Esophagus muscularis mucosa (tissue), 4 donors: ENCODE data around the gene ZCCHC17.

Experiments used
- CTCF ChIP-seq, 3 experiments: fragments of 200-600 bp in 2 of 3; fragments of 450-650 bp in 1 of 3; sonication (generic) in 2 of 3; IDR thresholded peaks; one replicate each; pipeline ENCODE4 v1.5.1; 2017 to 2019; ENCODE audit warnings: antibody characterized with exemption in 3 of 3, mild to moderate bottlenecking in 2 of 3, moderate library complexity in 1 of 3
- EP300 ChIP-seq: sonication (generic); formaldehyde crosslinking; IDR thresholded peaks from one replicate; pipeline ENCODE4 v1.6.1; 2017; ENCODE audit warnings: antibody characterized with exemption
- POLR2A ChIP-seq: fragments of 450-650 bp; IDR thresholded peaks from one replicate; pipeline ENCODE4 v1.6.1; 2017; ENCODE audit warnings: antibody characterized with exemption, moderate library complexity, mild to moderate bottlenecking, low read depth

GRCh38 chr1:31393463-31393862 is 96.6 kb downstream of the ZCCHC17 start:
- TF ChIP-seq CTCF (IDR thresholded peaks at IDR 0.05) (no peak), POLR2A (no peak), EP300 (no peak)
